ENCODE data around the gene KIF5C.

DNA sequence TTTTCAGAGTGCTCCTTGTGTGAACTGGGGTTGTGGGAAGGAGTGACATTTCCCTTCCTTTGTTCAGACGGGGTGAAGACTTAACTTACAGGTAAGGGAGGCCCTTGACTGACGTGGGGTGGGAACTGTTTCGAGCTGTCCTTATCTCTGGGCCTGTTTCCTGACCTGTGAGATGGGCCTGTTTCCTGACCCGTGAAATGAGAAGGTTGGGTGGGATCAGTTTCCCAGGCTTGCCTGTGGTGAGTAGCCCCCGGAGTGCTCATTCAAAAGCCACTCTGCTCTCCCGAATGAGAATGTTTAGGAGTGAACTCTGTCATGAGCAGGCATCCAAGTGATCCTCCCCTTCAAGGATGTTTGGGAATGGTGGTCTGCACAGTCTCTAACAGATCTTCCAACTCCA lies 159.4 kb downstream of the KIF5C start:
- TF ChIP-seq YY1 (IDR thresholded peaks at IDR 0.05; ENCODE audit: insufficient read depth, insufficient read length) = no peak
- no peak for TF ChIP-seq ZNF274 (IDR thresholded peaks at IDR 0.05; ENCODE audit: low read depth, low read length)
- no peak for TF ChIP-seq SUZ12 (IDR thresholded peaks at IDR 0.05; ENCODE audit: extremely low read depth, insufficient read depth, insufficient read length)

All from NT2/D1 (cell line).